H1 (cell line): ENCODE measurements around the gene YTHDC2. TPM values are rescaled to one million over a fixed set of nuclear protein-coding genes. Genes with fewer than 3 reads are reported as not detected.

Source experiments
- ASH2L ChIP-seq: fragments of 200-600, 300-600 bp; sonication (generic); IDR thresholded peaks from one replicate; pipeline ENCODE4 v1.7.1; 2017; ENCODE audit warnings: low read length
- BACH1 ChIP-seq: IDR thresholded peaks from 2 replicates; pipeline ENCODE4 v1.6.1; 2012; ENCODE audit warnings: low read length, improper control_type of control experiment
- BRCA1 ChIP-seq: IDR thresholded peaks from 2 replicates; pipeline ENCODE4 v1.6.1; 2012; ENCODE audit warnings: low read depth, low read length, improper control_type of control experiment
- CBX5 ChIP-seq: fragments of 300-800, 300-1000 bp; sonication (generic); IDR thresholded peaks from 2 replicates; pipeline ENCODE4 v1.7.1; 2016; ENCODE audit warnings: antibody characterized with exemption, low read length, low read depth
- CBX8 ChIP-seq: fragments of 300-800, 300-1000 bp; sonication (generic); IDR thresholded peaks from 2 replicates; pipeline ENCODE4 v1.7.1; 2016; ENCODE audit warnings: low read depth, low read length, borderline replicate concordance
- CEBPB ChIP-seq: IDR thresholded peaks from 2 replicates; pipeline ENCODE4 v1.6.1; 2012; ENCODE audit warnings: low read depth, low read length
- CHD1 ChIP-seq: IDR thresholded peaks from 2 replicates; pipeline ENCODE4 v1.6.1; 2012; ENCODE audit warnings: low read depth, low read length, improper control_type of control experiment
- CHD2 ChIP-seq: IDR thresholded peaks from 2 replicates; pipeline ENCODE4 v1.6.1; 2012; ENCODE audit warnings: low read length, improper control_type of control experiment
- CREB1 ChIP-seq: IDR thresholded peaks from 2 replicates; pipeline ENCODE4 v1.6.1; 2012; ENCODE audit warnings: inconsistent platforms
- GABPA ChIP-seq: IDR thresholded peaks from 2 replicates; pipeline ENCODE4 v1.6.1; 2011; ENCODE audit warnings: mild to moderate bottlenecking, low read length, moderate library complexity, borderline replicate concordance; ENCODE audit not compliant: insufficient read depth
- GTF2F1 ChIP-seq: IDR thresholded peaks from 2 replicates; pipeline ENCODE4 v1.6.1; 2012; ENCODE audit warnings: low read depth, low read length, improper control_type of control experiment, borderline replicate concordance
- JUN ChIP-seq: IDR thresholded peaks from 2 replicates; pipeline ENCODE4 v1.6.1; 2011; ENCODE audit warnings: low read depth, mild to moderate bottlenecking, improper control_type of control experiment, low read length
- KDM1A ChIP-seq: fragments of 200-600, 300-600 bp; sonication (generic); IDR thresholded peaks from 2 replicates; pipeline ENCODE4 v1.7.1; 2016; ENCODE audit warnings: mild to moderate bottlenecking, low read length, borderline replicate concordance
- MAX ChIP-seq: IDR thresholded peaks from 2 replicates; pipeline ENCODE4 v1.6.1; 2012; ENCODE audit warnings: inconsistent platforms
- NANOG ChIP-seq: IDR thresholded peaks from 2 replicates; pipeline ENCODE4 v1.6.1; 2011; ENCODE audit warnings: low read length, low read depth, mild to moderate bottlenecking, inconsistent platforms; ENCODE audit not compliant: insufficient read depth, poor library complexity, severe bottlenecking
- PHF8 ChIP-seq: fragments of 200-600 bp; sonication (generic); conservative IDR thresholded peaks from 2 replicates; pipeline ENCODE4 v1.7.1; 2012; ENCODE audit warnings: low read depth, mild to moderate bottlenecking, inconsistent platforms, low read length, moderate library complexity
- RAD21 ChIP-seq, 2 experiments: IDR thresholded peaks in 1 of 2; conservative IDR thresholded peaks in 1 of 2; 2 replicates each; pipeline ENCODE4 v1.6.1; 2011; ENCODE audit warnings: low read depth in 2 of 2, low read length in 2 of 2, improper control_type of control experiment in 1 of 2, inconsistent platforms in 1 of 2, mild to moderate bottlenecking in 1 of 2, moderate library complexity in 1 of 2
- SIX5 ChIP-seq: IDR thresholded peaks from 2 replicates; pipeline ENCODE4 v1.6.1; 2011; ENCODE audit warnings: mild to moderate bottlenecking, low read depth, low read length
- SP1 ChIP-seq: IDR thresholded peaks from 2 replicates; pipeline ENCODE4 v1.6.1; 2011; ENCODE audit warnings: low read depth, low read length
- SP4 ChIP-seq: IDR thresholded peaks from 2 replicates; pipeline ENCODE4 v1.6.1; 2012; ENCODE audit warnings: low read length, inconsistent platforms
- SRF ChIP-seq: IDR thresholded peaks from 2 replicates; pipeline ENCODE4 v1.6.1; 2011; ENCODE audit warnings: mild to moderate bottlenecking, low read depth, low read length, moderate library complexity
- USF2 ChIP-seq: IDR thresholded peaks from 2 replicates; pipeline ENCODE4 v1.6.1; 2011; ENCODE audit warnings: low read length, improper control_type of control experiment
- polyA plus RNA-seq, 7 experiments: library from polyadenylated mRNA; depleted of rRNA in 3 of 7; stranded (reverse) in 5 of 7; unstranded in 2 of 7; fragments of >200 nt in 5 of 7; fragments of 200-250 nt in 2 of 7; gene quantifications; 1 replicate in 5 of 7; 2 replicates in 1 of 7; 4 replicates in 1 of 7; pipeline versions ENCODE4 v1.2.1 to v1.2.3, GENCODE V29; 2011 to 2013; ENCODE audit warnings: missing spikeins in 2 of 7, mixed read lengths in 2 of 7
- total RNA-seq: library from RNA; stranded (reverse); fragmentation: NEBNext Ultra II Directional; extraction: Animal tissue kit (Norgen Biotek cat#: 25700); gene quantifications from 2 replicates; pipeline ENCODE4 v1.2.1, GENCODE V29; 2021
- TF ChIP-seq, protein P1 (sequence below): IDR thresholded peaks from 2 replicates; pipeline ENCODE4 v1.6.1; 2011; ENCODE audit warnings: low read depth, mild to moderate bottlenecking, low read length; ENCODE audit not compliant: insufficient read depth

YTHDC2 gene
- total and polyA plus RNA-seq, 2 of the 8 experiments (the other 6 are each of a cell fraction or from before 2014, with no cell fraction given) = 4.3 to 20.1 TPM

DNA sequence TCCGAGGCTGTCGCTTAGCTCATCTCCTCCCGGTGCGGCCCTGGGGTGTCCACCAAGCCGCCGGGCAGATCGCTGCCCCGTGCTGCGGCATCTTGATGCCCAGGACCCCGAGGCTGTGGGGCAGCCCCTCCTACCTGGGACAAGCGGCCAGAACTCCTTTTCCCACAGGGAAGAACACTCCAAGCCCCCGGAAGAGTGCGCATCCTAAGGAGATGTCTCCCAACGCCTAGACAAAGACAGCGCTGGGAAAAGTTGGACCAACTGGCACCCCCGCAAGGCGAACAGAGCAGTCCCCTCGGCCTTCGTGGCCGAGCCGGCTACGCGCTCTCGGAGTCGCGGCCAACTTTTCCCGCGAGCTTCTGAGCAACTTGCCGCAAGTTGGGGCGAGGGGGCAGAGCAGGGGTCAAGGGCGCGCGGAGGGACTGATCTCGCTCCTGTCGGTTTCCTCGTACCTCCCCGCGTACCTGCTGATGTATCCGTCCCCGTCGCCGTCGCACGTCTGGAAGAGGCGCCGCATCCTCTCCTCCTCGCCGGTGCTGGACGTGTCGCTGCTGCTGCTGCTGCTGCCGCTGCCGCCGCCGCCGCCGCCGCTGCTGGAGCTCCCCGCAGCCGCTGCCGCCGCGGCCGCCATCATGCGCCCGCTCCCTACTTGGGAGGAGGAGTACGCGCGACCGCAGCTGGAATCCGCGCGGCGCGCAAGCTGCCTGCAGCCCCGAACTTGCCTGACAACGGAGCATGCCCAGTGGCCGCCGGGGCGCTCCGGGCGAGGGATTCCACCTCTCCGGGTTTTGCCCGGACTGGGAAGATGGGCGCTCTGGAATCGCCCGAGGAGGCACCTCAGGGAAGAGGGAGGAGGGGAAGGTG is 25.5 kb upstream of the YTHDC2 start, which contains the start of gene MCC (continued):
- TF ChIP-seq NANOG (no peak), SIX5 (no peak), ASH2L (peak; percentile 85), CREB1 (peak; percentile 59), CEBPB (no peak), CBX5 (no peak), RAD21 (IDR thresholded peaks at IDR 0.05 in 1 of 2, conservative IDR thresholded peaks at IDR 0.05 in 1 of 2; ENCODE audit: low read depth in 2 of 2, low read length in 2 of 2) (no peak), SP1 (peak; percentile 75; the same call in 1 of the 2 replicates), KDM1A (no peak), MAX (peak; percentile 45), BACH1 (no peak), GABPA (no peak), CHD1 (no peak), SRF (no peak), PHF8 (peak; percentile 57), USF2 (no peak), BRCA1 (no peak), SP4 (0 out of 2 replicates have a peak, but pooled peaks have one; percentile 41), CHD2 (no peak), JUN (no peak), CBX8 (no peak), GTF2F1 (no peak)
- TF ChIP-seq, protein P1, sequence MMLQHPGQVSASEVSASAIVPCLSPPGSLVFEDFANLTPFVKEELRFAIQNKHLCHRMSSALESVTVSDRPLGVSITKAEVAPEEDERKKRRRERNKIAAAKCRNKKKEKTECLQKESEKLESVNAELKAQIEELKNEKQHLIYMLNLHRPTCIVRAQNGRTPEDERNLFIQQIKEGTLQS = no peak
